GM12892 (cell line): ENCODE measurements around the gene CDH22.

ENCODE experiments used
- DNase-seq: peaks from one replicate; pipeline ENCODE4 v3.0.0; 2011; ENCODE audit not compliant: insufficient read length
- FAIRE-seq: peaks from 2 replicates; lab custom pipeline; 2011; peaks lifted over from hg19 to GRCh38; lab: Jason Lieb, UNC
- POLR2A ChIP-seq: IDR thresholded peaks from 2 replicates; pipeline ENCODE4 v1.6.1; 2011; ENCODE audit warnings: low read depth, low read length, control low read depth
- POLR2AphosphoS5 ChIP-seq: IDR thresholded peaks from 2 replicates; pipeline ENCODE4 v1.6.1; 2011; ENCODE audit warnings: low read depth, low read length, control low read depth
- TAF1 ChIP-seq: IDR thresholded peaks from 2 replicates; pipeline ENCODE4 v1.6.1; 2011; ENCODE audit warnings: low read depth, mild to moderate bottlenecking, control low read depth, low read length, borderline replicate concordance

The CDH22 gene

GRCh38 chr20:46256293-46256692 lies 52.0 kb downstream of the CDH22 start:
- no peak for TF ChIP-seq POLR2A
- no peak for TF ChIP-seq TAF1
- no peak for TF ChIP-seq POLR2AphosphoS5
- FAIRE-seq (no peak), DNase-seq (no peak)

- FAIRE-seq (no peak), DNase-seq (no peak)
- TF ChIP-seq TAF1 (no peak), POLR2A (no peak), POLR2AphosphoS5 (no peak)
Observed at GRCh38 chr20:46255440-46256104, 52.7 kb downstream of the CDH22 start.

GRCh38 chr20:46253391-46253790 lies 54.9 kb downstream of the CDH22 start:
- no peak for FAIRE-seq
- no peak for DNase-seq
- TF ChIP-seq POLR2AphosphoS5 = no peak

- no peak for FAIRE-seq
- no peak for TF ChIP-seq POLR2A
- no peak for TF ChIP-seq TAF1
- no peak for TF ChIP-seq POLR2AphosphoS5
- DNase-seq = no peak
Observed at GRCh38 chr20:46252352-46253091, 55.8 kb downstream of the CDH22 start.

GRCh38 chr20:46251211-46251673 lies 57.1 kb downstream of the CDH22 start:
- TF ChIP-seq POLR2AphosphoS5 = no peak
- no peak for TF ChIP-seq POLR2A
- no peak for TF ChIP-seq TAF1
- DNase-seq (no peak), FAIRE-seq (no peak)

- FAIRE-seq (no peak), DNase-seq (no peak)
- TF ChIP-seq POLR2AphosphoS5 = no peak
- no peak for TF ChIP-seq TAF1
- TF ChIP-seq POLR2A = no peak
Observed at GRCh38 chr20:46250772-46251171, 57.5 kb downstream of the CDH22 start.

- FAIRE-seq (no peak), DNase-seq (no peak)
- TF ChIP-seq POLR2AphosphoS5 (no peak), POLR2A (no peak), TAF1 (no peak)
Observed at GRCh38 chr20:46249671-46250070, 58.6 kb downstream of the CDH22 start.

GRCh38 chr20:46246559-46246958 lies 61.7 kb downstream of the CDH22 start:
- FAIRE-seq (no peak), DNase-seq (no peak)
- TF ChIP-seq POLR2A = no peak
- no peak for TF ChIP-seq TAF1
- no peak for TF ChIP-seq POLR2AphosphoS5

GRCh38 chr20:46243707-46244628 lies 64.3 kb downstream of the CDH22 start:
- FAIRE-seq = no peak
- no peak for DNase-seq

GRCh38 chr20:46242390-46242789 lies 65.9 kb downstream of the CDH22 start:
- no peak for DNase-seq

More at GRCh38 chr20:46243707-46244628, 64.3 kb downstream of the CDH22 start:
- no peak for TF ChIP-seq POLR2AphosphoS5

GRCh38 chr20:46240881-46241280 lies 67.4 kb downstream of the CDH22 start:
- no peak for FAIRE-seq
- TF ChIP-seq TAF1 = no peak
- TF ChIP-seq POLR2A = no peak
- TF ChIP-seq POLR2AphosphoS5 = no peak
- no peak for DNase-seq

More at GRCh38 chr20:46242390-46242789, 65.9 kb downstream of the CDH22 start:
- TF ChIP-seq POLR2A (no peak), TAF1 (no peak), POLR2AphosphoS5 (no peak)
- no peak for FAIRE-seq

- FAIRE-seq (no peak), DNase-seq (no peak)
- TF ChIP-seq POLR2AphosphoS5 = no peak
- TF ChIP-seq POLR2A = no peak
- no peak for TF ChIP-seq TAF1
Observed at GRCh38 chr20:46240065-46240464, 68.2 kb downstream of the CDH22 start.

GRCh38 chr20:46237736-46238135 lies 70.6 kb downstream of the CDH22 start:
- DNase-seq = no peak
- no peak for TF ChIP-seq POLR2A
- no peak for TF ChIP-seq TAF1
- TF ChIP-seq POLR2AphosphoS5 = no peak
- no peak for FAIRE-seq
